ENCODE data around the gene JAM2. TPM values are rescaled to one million over a fixed set of nuclear protein-coding genes. Genes with fewer than 3 reads are reported as not detected.

JAM2 gene
- total RNA-seq, 1 donor from 2014 or later = 4.1 TPM

DNA sequence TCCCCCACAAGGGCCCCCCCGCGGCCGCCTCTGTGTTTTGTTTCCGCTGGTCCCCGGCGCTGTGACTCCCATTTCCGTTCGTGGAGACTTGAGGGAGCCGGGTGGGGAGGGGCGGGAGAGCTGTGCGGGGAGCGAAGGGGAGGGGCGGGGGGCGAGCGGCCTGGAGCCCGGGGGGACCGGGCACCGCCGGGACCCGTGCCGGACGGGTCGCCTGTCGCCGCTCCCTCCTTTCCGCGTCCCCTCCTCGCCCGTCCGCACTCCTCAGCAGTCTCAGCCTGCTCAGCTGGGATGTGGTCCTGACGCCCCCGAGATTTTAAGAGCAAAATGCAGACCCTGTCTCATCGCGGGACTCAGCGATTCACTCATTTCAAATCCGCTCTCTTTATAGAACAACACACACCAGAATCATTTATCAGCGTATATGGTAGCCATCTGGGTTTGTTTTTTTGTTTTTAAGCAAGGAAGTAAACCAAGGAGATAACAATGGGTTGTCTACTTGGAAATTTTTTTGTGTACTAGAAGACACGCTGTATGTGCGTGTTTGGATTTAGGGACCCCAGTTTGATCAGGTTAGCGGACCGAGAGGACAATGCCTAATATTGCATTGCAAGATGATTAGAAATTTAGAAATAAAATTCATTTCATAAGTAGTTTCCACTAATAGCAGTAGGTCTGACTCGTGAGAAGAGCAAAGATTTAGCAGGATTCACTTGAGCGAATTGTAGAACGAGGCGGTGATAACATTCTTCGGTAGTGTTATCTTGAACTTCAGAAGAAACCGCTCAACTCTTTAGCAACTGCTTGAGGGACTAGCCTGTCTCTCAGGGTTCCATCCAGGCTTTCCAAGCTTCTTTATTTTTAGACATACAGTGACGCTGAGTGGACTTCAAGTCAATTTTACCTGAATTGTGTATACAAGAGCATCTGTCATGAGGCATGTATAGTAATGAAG, 96.9 kb downstream of the JAM2 start:
- Mint-ChIP-seq H3K4me1 (peaks cover 32% of the 10 kb centered on the region), H3K36me3 (peaks cover 1% of the 10 kb centered on the region), H3K27ac (peak overlapping the region; percentile 98), H3K27me3 (ENCODE audit: low read depth) (no peaks in the 10 kb centered on the region), H3K9me3 (no peaks in the 10 kb centered on the region), H3K4me3 (peak overlapping the region; percentile 100)
- DNase-seq (ENCODE audit: low spot score in 2 of 2, unreplicated experiment in 2 of 2) = no peak
- TF ChIP-seq, protein P1, sequence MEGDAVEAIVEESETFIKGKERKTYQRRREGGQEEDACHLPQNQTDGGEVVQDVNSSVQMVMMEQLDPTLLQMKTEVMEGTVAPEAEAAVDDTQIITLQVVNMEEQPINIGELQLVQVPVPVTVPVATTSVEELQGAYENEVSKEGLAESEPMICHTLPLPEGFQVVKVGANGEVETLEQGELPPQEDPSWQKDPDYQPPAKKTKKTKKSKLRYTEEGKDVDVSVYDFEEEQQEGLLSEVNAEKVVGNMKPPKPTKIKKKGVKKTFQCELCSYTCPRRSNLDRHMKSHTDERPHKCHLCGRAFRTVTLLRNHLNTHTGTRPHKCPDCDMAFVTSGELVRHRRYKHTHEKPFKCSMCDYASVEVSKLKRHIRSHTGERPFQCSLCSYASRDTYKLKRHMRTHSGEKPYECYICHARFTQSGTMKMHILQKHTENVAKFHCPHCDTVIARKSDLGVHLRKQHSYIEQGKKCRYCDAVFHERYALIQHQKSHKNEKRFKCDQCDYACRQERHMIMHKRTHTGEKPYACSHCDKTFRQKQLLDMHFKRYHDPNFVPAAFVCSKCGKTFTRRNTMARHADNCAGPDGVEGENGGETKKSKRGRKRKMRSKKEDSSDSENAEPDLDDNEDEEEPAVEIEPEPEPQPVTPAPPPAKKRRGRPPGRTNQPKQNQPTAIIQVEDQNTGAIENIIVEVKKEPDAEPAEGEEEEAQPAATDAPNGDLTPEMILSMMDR (IDR thresholded peaks at IDR 0.05; ENCODE audit: unreplicated experiment) = no peak

DNA sequence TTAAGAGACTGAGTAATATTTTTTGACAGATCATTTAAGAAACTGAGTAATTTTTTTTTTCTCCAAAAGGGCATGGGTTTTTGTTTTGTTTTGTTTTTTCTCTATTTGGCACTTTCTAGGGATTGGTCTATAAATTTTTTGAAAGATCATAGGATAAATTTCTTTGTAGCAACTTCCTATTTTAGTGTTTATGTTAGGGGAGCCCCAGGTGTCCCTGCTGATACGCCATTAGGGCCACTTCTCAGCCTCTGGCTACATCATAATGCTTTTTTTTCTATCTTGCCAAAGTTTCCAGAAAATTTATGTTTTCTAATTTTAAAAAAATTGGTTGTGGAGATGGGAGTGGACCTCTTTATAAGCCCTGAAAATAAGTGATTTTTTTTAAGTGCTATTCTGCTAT, 98.4 kb downstream of the JAM2 start:
- no peaks in the 10 kb centered on the region for H3K9me3 Mint-ChIP-seq
- TF ChIP-seq, protein P1 (IDR thresholded peaks at IDR 0.05; ENCODE audit: unreplicated experiment) = no peak
- H3K4me1 Mint-ChIP-seq = peaks cover 33% of the 10 kb centered on the region
- H3K27ac Mint-ChIP-seq = peak overlapping the region; percentile 98
- peak overlapping the region; percentile 89 for H3K4me3 Mint-ChIP-seq
- no peak for DNase-seq (ENCODE audit: low spot score in 2 of 2, unreplicated experiment in 2 of 2)
- H3K27me3 Mint-ChIP-seq (ENCODE audit: low read depth) = no peaks in the 10 kb centered on the region
- H3K36me3 Mint-ChIP-seq = peaks cover 6% of the 10 kb centered on the region

DNA sequence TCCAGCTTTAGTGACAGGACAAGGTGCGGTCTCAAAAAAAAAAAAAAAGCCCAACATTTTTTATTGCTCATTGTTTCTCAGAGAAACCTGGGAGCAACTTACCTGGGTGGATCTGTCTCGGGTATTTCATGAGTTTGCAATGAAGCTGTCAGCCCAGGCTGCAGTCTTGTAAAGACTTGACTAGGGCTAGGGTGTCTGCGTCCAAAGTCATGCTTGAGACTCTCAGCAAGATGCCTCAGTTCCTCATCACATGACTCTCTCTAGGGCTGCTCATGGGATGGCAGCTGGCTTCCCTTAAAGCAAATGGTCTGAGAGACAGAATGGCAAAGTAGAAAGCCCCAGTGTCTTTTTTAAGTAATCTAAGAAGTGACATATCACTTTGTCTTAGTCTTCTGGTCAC, 103.8 kb downstream of the JAM2 start:
- Mint-ChIP-seq H3K4me3 (no peak overlapping the region), H3K36me3 (peaks cover 19% of the 10 kb centered on the region), H3K9me3 (no peaks in the 10 kb centered on the region), H3K4me1 (peaks cover 8% of the 10 kb centered on the region), H3K27me3 (ENCODE audit: low read depth) (no peaks in the 10 kb centered on the region), H3K27ac (no peak overlapping the region)
- TF ChIP-seq, protein P1 (IDR thresholded peaks at IDR 0.05; ENCODE audit: unreplicated experiment) = no peak
- no peak for DNase-seq (ENCODE audit: low spot score in 2 of 2, unreplicated experiment in 2 of 2)

DNA sequence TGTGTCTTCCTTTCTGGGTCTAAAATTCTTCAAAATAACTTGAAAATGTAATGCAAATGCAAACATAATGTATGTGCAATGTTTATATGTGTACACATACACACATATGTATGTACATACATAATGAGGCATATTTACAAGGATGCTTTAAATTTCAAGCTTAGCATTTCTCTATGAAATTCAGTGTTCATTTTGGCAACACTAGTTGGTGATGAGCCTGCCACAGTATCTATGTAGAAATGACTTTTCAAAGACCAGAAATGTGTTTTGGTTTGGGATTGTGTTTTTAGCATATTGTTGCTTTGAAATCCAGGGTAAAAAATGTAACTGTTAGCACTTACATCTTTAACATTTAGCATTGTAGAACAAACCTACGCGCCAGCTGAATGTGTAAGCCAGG, 105.8 kb downstream of the JAM2 start:
- DNase-seq (ENCODE audit: low spot score in 2 of 2, unreplicated experiment in 2 of 2) = no peak
- Mint-ChIP-seq H3K9me3 (no peaks in the 10 kb centered on the region), H3K36me3 (peaks cover 28% of the 10 kb centered on the region), H3K27ac (no peak overlapping the region), H3K4me3 (no peak overlapping the region), H3K27me3 (ENCODE audit: low read depth) (no peaks in the 10 kb centered on the region), H3K4me1 (peaks cover 2% of the 10 kb centered on the region)
- TF ChIP-seq, protein P1 (IDR thresholded peaks at IDR 0.05; ENCODE audit: unreplicated experiment) = no peak

DNA sequence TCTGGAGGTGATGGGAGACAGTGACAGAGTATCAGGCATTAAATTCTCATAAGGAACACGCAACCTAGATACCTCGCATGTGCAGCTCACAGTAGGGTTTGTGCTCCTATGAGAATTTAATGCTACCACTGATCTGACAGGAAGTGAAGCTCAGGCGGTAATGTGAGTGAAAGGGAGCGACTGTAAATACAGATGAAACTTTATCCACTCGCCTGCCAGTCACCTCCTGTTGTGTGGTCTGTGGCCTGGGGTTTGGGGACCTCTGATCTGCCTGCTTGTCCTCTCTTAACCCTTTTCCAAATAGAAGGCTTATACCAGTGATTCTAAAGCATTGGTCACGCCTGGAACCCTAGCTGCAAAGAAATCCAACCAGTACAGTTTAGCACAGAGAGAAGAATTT, 111.0 kb downstream of the JAM2 start:
- Mint-ChIP-seq H3K27me3 (ENCODE audit: low read depth) (no peaks in the 10 kb centered on the region), H3K4me3 (no peak overlapping the region), H3K4me1 (peaks cover 10% of the 10 kb centered on the region), H3K27ac (peak overlapping the region; percentile 89), H3K36me3 (peaks cover 38% of the 10 kb centered on the region), H3K9me3 (no peaks in the 10 kb centered on the region)
- TF ChIP-seq, protein P1 (IDR thresholded peaks at IDR 0.05; ENCODE audit: unreplicated experiment) = no peak
- no peak for DNase-seq (ENCODE audit: low spot score in 2 of 2, unreplicated experiment in 2 of 2)

Measured in mesothelial cell of epicardium (in vitro differentiated cells).